MM.1S (cell line): Measurements from ENCODE around the gene ZNRF1.

Source experiments
- CTCF ChIP-seq: fragments of 300-600 bp; sonication (generic); IDR thresholded peaks from 2 replicates; pipeline ENCODE4 v1.5.1; 2016; ENCODE audit warnings: antibody characterized with exemption, low read length, mixed read lengths
- EZH2 ChIP-seq: fragments of 300-600 bp; sonication (generic); optimal IDR thresholded peaks from 2 replicates; pipeline ENCODE3; 2017; ENCODE audit warnings: low read depth, mild to moderate bottlenecking, antibody characterized with exemption, low read length, mixed read lengths
- EZH2phosphoT487 ChIP-seq: fragments of 300-600 bp; sonication (generic); IDR thresholded peaks from 2 replicates; pipeline ENCODE4 v1.6.1; 2018; ENCODE audit warnings: antibody characterized with exemption, low read length

DNA sequence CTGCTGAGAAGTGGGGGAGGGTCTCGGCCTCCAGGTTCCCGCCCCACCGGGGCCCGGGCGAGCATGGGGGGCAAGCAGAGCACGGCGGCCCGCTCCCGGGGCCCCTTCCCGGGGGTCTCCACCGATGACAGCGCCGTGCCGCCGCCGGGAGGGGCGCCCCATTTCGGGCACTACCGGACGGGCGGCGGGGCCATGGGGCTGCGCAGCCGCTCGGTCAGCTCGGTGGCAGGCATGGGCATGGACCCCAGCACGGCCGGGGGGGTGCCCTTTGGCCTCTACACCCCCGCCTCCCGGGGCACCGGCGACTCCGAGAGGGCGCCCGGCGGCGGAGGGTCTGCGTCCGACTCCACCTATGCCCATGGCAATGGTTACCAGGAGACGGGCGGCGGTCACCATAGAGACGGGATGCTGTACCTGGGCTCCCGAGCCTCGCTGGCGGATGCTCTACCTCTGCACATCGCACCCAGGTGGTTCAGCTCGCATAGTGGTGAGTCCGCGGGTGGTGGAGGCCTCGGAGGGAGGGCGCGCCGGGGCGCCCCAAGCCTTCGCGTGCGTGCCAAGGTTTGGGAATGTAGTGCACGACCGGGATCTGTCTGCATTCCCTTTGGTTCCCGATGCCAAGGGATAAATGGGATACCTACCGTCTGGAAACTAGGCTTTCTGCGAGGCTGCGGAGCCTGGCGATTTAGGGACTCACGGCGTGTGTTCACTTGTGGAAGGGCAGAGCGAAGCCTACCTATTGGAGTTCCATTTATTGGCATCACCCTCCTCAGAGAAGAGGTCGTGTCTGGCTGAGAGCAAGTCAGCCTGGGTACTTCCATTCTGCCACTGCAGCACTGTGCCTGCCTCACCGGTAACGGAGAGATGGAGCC lies 1.0 kb downstream of the ZNRF1 start:
- no peak for TF ChIP-seq CTCF
- no peak for TF ChIP-seq EZH2
- no peak for TF ChIP-seq EZH2phosphoT487
